NCI-H1436 treated with DMSO at 0.1 percent for 48 hours (cell line): ENCODE results near the gene TBC1D16.
"Not testable (repeated sequence)": the region's sequence is repeated elsewhere in the genome, so short reads cannot be mapped to it uniquely, and the experiment has no call there.

Experiments
- DNase-seq: peaks from one replicate; lab custom pipeline; 2025; lab: John Stamatoyannopoulos, UW

The TBC1D16 gene

DNA sequence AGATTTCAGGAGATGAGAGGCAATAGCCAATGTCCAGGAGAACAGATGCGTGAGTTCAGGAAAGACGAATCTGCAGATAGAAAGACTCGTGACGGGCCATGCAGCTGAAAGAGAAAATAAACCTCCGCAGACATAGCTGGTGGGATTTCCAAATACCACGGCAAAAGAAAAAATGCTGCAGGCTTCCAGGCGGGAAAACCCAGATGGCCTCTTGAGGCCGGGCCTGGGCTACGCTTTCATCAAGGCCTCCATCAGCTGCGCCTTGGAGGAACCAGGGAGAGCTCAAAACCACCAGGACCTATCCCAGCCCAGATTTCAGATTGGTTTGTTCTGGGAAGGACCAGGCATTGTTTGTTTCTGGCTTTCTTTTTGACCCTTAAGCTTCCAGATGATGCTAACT, 17.4 kb upstream of the TBC1D16 start:
- DNase-seq = no peak

DNA sequence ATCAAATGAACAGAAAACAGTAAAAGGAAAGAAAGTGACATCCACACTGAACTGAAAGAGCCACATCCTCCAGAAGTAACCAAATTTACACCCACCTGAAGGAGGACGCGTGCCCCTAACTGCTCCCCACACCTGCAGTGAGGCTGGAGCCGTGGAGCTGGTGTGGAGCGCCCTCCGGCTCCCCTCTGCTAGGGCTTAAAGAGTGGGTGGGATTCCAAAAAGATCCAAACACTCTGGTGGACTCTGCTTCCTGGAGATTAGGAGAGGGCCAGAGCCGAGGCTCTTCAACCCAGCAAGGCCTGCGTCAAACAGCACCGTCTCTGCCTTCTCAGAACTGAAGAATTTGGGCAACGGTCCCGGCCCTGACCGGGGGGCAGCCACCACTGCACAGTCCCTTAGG, 16.0 kb upstream of the TBC1D16 start:
- no peak for DNase-seq

GRCh38 chr17:80050706-80051105, 15.0 kb upstream of the TBC1D16 start:
- no peak for DNase-seq

- no peak for DNase-seq
Measured at GRCh38 chr17:80049986-80050385, 14.3 kb upstream of the TBC1D16 start.

DNA sequence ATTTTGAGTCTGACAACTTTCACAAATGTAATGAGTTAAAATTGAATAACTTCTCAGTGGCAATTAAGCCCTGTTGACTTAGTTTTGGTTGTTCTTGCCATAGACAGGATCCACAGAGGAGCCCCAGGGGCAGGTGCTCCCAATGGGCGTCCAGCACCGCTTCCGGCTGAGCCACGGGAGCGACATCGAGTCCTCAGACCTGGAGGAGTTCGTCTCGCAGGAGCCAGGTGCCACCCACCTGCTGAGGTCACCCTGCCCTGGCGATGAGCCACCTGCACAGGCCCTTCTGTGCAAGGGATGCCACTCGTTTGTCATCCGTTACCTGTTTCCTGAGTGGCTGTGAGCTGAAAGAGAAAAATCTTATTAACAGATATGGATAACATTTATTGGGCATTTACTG, 11.5 kb upstream of the TBC1D16 start:
- DNase-seq = no peak

- not testable (repeated sequence) for DNase-seq
Measured at GRCh38 chr17:80046709-80047108, 11.0 kb upstream of the TBC1D16 start.

- DNase-seq = no peak
Measured at GRCh38 chr17:80045703-80046102, 10.0 kb upstream of the TBC1D16 start.

DNA sequence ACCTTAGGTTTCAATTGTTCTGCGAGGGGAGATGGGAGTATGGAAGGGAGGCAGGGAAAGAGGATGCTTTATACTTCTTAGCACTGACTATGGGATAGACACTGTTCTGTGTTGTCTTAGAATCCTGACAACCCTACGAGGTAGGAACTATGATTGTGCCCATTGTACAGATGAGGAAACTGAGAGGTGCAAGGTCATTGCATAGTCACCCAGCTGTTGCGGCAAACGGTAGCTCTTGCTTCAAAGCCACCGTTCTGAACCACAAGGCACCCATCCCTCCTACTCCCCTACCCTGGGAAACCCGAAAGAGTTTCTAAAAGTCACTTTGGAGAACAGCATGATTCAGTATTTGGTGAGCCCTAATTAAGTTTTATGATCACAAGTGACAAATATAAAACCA, 8.3 kb upstream of the TBC1D16 start:
- no peak for DNase-seq

GRCh38 chr17:80036715-80037477, 1.2 kb upstream of the TBC1D16 start:
- DNase-seq = no peak

- no peak for DNase-seq
Measured at GRCh38 chr17:80035937-80036714, 454 bp upstream of the TBC1D16 start, which contains the start of gene CCDC40. Gene CCDC40 (plus strand): TSS chr17:80036642. CDS start chr17:80036663, 21 bp downstream.

GRCh38 chr17:80034791-80035686, 633 bp downstream of the TBC1D16 start:
- no peak for DNase-seq

- DNase-seq = no peak
Measured at GRCh38 chr17:80033840-80034239, 1.8 kb downstream of the TBC1D16 start.

- no peak for DNase-seq
Measured at GRCh38 chr17:80032614-80033171, 3.0 kb downstream of the TBC1D16 start.

- no peak for DNase-seq
Measured at GRCh38 chr17:80031691-80032430, 3.8 kb downstream of the TBC1D16 start.

DNA sequence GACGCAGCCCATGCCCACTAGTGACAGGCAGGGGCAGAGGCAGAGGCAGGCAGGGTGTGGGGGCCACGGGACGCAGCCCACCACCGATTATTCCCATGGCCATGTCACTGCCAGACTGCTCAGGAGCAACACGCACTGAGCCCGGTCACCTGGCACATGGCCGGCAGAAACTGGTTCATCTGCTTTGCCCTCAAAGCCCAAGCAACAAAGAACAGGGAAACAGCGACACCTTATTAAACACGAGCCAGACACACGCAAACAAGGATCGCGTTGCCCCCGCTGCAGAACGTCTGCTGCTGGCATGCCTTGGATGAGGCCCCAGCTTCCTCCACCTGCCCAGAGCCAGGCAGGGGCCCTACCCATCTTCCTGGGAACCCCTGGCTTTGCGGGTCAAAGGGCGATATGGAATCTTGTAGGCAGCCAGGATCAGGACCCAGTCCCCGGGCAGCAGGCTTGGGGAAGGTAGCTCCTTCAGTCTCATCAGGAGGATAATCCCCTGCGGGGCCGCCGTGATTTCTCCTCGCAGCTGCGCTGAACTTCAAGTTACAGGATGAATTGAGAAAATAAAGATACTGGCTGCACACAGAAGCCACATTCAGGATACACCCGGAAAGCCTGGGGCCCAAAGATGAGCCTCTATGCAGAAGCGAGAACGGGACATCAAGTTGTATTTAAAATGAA, 4.8 kb downstream of the TBC1D16 start:
- DNase-seq = no peak

DNA sequence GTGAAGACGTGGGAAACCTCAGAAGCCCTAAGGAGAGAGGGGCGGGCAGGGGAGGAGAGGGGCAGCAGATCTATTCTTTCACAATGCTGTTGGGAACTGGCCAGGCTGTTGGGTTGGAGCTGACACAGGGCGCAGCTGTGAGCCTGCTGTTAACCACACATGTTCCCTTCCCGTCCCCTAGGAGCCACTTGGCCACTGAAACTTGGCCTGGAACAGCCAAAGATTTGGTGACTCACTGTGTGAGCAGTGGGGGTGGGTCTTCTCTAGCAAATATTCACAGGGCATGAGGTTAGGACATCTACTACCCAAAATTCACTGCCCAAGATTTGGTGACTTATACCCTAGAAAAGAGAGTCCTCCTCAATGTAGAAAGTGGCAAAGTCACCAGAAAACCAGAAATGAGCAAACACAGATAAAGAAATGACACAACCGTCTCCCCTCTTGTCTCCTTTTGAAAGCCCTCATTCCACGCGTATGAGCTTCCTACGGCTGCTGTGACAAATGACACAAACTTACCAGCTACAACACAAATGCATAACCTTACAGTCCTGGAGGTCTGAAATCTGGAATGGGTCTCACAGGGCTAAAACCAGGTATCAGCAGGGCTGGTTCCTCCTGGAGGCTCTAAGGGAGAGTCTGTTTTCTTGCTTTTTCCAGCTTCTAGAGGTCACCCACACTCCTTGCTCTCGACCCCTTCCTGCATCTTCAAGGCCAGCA, 6.3 kb downstream of the TBC1D16 start:
- DNase-seq = no peak

- DNase-seq = no peak
Measured at GRCh38 chr17:80028030-80028429, 7.6 kb downstream of the TBC1D16 start.

- DNase-seq = no peak
Measured at GRCh38 chr17:80027043-80027435, 8.6 kb downstream of the TBC1D16 start.

- DNase-seq = no peak
Measured at GRCh38 chr17:80026359-80027042, 9.2 kb downstream of the TBC1D16 start.
